ENCODE results near the gene DIRAS2.

GRCh38 chr9:90665072-90665471, 22.4 kb upstream of the DIRAS2 start:
- no peak for TF ChIP-seq CTCF (IDR thresholded peaks at IDR 0.05; ENCODE audit: poor library complexity)
- TF ChIP-seq EZH2phosphoT487 (IDR thresholded peaks at IDR 0.05; ENCODE audit: low read depth, severe bottlenecking, unreplicated experiment) = no peak
